GM18508 (cell line): ENCODE data around the gene CYP39A1.
"Not testable (repeated sequence)": the region's sequence is repeated elsewhere in the genome, so short reads cannot be mapped to it uniquely, and the experiment has no call there.

ENCODE experiments used
- ATAC-seq: cut with Tn5 transposase; IDR thresholded peaks from one replicate; pipeline ENCODE4 v1.9.1; 2021; ENCODE audit warnings: moderate number of reproducible peaks; ENCODE audit not compliant: insufficient read depth, unreplicated experiment

Gene CYP39A1

GRCh38 chr6:46651816-46652215 is 802 bp downstream of the CYP39A1 start:
- no peak for ATAC-seq

DNA sequence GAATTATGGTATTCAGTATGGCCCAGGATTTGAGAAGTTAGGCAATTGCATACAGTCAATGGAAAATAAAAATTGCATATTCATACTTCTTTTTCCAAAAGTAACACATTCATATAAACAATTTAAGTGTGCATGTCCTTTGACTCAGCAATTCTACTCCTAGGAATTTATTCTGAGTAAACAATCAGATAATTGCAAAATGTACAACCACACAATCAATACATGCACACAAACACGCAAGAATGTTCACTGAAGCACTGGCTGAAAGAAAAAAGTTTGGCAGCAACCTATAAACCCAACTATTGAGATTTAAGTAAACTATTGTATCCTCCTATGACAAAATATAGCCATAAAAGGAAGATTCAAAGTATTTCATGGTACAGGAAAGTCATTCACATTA is 1.6 kb downstream of the CYP39A1 start:
- ATAC-seq = no peak

DNA sequence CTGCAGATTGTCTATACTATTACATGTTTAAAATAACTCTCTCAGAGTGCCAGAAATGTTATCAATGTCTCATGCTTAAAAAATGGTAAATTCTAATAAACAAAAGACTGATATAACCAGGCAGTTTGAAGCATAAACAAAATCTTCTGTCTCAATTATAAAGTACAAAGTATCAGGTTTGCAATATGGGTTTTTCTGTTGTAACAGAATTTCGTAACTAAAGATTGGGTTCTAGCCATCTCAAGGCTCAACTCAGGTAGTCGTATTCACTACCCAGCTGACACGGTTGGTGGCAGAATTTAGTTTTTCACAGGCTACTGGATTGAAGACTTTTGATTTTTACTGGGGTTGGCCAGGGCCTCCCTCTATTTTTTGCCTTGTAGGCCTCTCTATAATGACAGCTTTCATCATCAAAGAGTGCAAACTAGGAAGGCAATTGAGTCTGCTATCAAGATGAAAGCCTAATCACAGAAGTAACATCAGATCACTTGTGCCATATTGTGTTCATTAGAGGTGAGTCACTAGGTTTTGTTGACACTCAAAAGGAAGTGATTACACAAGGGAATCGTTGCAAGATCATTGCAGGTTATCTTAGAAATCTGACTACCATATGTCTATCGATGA is 3.6 kb downstream of the CYP39A1 start:
- no peak for ATAC-seq

DNA sequence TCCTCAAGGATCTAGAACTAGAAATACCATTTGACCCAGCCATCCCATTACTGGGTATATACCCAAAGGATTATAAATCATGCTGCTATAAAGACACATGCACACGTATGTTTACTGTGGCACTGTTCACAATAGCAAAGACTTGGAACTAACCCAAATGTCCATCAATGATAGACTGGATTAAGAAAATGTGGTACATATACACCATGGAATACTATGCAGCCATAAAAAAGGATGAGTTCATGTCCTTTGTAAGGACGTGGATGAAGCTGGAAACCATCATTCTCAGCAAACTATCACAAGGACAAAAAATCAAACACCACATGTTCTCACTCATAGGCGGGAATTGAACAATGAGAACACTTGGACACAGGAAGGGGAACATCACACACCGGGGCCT is 4.5 kb downstream of the CYP39A1 start:
- ATAC-seq = not testable (repeated sequence)

GRCh38 chr6:46645265-46645664 is 7.4 kb downstream of the CYP39A1 start:
- no peak for ATAC-seq

- ATAC-seq = no peak
These were observed 9.5 kb downstream of the CYP39A1 start for GRCh38 chr6:46642928-46643751.

- ATAC-seq = no peak
These were observed 14.0 kb downstream of the CYP39A1 start for GRCh38 chr6:46638650-46639049.

GRCh38 chr6:46637933-46638332 is 14.7 kb downstream of the CYP39A1 start:
- ATAC-seq = no peak

GRCh38 chr6:46637145-46637544 is 15.5 kb downstream of the CYP39A1 start:
- ATAC-seq = no peak

DNA sequence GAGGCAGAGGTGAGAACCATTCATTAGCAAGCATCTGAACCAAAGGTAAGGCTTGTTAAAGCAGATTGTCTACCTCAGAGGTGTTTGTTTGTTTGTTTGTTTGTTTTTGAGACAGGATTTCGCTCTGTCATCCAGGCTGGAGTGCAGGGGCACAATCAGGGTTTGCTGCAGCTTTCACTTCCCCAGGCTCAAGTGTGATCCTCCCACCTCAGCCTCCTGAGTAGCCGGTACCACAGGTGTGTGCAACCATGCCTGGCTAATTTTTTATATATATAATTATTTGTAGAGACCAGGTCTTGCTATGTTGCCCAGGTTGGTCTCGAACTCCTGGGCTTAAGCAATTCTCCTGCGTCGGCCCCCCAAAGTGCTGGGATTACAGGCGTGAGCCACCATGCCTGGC is 17.2 kb downstream of the CYP39A1 start:
- no peak for ATAC-seq

DNA sequence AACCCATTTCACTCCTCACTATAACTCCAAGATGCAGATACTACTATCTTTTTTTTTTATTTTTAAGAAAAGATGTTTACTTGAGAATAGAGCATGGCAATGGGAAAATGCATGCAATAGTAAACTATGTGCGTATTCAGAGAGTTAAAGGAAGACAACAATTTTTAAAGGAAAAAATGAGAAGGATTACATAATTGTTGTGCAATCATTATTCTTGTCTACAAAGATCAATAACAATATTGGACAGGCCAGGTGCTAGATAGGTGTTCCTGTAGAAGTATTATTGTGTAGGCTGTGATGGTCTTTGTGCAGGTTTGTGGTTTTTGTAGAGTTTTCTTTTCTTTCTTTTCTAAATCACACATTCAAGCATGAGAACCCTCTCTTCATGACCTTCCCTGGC is 20.6 kb downstream of the CYP39A1 start:
- no peak for ATAC-seq

- no peak for ATAC-seq
These were observed 22.9 kb downstream of the CYP39A1 start for GRCh38 chr6:46629691-46630090.

- no peak for ATAC-seq
These were observed 23.6 kb downstream of the CYP39A1 start for GRCh38 chr6:46628976-46629375.

DNA sequence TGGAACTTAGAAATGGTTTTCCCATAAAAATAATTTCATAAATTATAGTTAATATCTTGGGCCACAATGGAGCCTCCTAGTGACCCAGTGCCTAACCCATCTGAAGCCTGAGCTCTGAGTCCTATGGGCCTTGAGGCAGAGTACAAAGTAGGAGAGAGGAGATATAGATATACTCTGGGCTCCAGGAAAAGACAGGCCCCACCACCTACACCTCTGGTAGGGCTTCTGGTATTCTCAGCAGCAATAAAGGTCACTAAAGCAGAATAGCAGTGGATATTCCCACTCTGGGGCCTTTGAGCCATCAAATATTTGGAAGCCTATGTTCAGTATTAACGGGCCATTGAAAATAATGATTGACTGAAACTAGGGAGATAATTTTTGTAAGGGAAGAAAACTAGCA is 24.1 kb downstream of the CYP39A1 start:
- ATAC-seq = no peak

GRCh38 chr6:46626976-46627375 is 25.6 kb downstream of the CYP39A1 start:
- ATAC-seq = no peak

DNA sequence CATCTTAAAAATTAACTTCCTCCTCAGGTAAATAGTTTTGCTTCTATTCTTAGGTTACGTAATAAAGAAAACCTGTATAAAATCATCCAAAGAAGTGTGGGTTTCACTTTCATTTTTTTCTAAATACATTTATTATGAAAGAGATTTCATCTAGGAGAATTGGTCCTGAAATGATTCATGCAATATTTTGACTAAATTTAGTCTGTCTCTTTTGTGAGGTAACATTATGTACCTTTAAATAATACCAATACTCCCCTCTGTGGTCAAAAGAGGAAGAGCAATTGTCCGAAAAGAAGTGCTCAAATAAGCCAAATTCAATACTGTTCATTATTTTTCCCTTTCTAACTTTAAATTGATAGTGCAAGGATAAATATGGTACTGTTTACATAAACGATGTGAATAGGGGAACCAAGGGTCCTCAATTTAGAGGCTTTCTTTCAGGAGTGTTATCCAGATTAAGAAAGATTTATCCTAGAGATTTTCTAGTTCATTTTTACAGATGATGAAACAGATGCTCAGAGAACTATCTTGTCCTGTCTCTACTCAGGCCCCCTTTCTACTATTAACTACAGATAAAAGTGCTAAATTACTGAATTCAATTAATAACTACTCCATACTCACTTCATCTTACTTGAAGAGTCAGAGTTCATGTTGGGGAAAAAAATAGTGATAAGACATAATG is 26.2 kb downstream of the CYP39A1 start:
- no peak for ATAC-seq

DNA sequence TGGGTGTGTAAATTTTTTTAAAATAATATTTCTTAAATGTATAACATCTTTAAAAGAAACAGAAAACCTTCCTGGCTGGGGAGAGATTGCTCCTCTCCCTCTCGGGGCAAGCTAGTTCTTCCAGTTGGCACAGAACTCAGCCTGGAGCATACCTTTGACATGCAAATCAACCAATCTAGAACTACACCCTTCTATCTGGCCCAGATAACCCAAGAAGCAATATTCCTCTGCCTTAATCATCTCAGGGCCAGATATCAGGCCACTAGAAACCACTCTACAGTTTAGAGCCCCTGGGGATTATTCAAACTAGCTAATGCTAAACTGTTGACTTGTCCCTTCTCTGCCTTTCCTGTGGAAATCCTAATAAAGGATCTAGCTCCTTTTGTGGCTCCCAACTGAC is 33.9 kb downstream of the CYP39A1 start:
- no peak for ATAC-seq

- ATAC-seq = no peak
These were observed 40.0 kb downstream of the CYP39A1 start for GRCh38 chr6:46612645-46613044.

DNA sequence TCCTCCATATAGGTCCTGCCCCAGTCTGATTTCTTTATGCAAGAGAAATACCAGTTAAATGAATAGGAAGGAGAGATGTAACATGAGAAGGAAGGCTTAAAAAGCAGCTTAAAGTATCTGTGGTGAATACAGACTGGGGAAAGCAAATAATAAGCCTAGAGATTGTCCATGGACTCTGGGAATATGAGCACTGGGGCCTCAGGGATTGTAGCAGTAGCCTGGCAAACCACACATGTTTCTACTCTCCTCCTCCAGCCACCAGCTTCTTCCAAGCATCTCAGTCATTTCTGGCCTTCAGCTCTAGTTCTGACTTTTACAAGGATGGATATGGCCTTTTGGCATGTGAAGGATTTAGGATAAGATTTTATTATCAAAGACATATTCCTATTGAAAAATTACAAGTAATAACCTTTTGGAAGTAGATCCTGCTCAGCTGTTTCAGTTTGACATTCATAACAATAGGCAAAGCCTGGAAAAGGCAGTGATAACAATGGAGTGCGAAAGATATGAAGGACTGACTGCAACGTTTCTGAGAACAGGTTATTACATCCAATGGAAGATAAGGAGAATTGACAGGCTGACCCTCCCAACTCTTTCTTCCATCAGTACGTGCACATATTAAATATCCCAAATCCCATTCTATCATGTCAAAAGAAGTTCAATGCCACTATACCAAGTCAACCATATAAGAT is 41.6 kb downstream of the CYP39A1 start:
- no peak for ATAC-seq

DNA sequence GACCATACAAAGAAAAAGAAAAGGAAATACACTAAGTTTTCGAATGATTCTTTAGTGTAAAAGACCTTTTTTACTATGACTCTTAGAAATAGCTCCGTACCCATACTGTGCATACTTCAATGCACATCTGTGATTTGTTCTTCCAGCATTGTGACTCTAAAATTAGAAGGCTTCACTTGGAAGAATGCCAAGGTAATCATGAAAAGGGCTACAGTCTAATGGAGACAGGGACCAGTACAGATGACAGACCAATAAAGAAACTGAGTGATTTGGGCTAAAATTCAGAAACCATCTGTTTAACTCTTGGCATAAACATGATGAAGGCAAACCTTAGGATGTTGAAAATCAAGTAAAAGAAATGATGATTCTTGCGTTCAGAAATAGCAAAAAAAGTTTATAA is 46.3 kb downstream of the CYP39A1 start:
- ATAC-seq = no peak
